GM21825 (cell line): ENCODE results near the gene NPIPB4.
A peak's percentile ranks its signal among the peaks of the same experiment; 100 is the strongest.
"Not testable (repeated sequence)": the region's sequence is repeated elsewhere in the genome, so short reads cannot be mapped to it uniquely, and the experiment has no call there.

ENCODE experiments used
- ATAC-seq: cut with Tn5 transposase; IDR thresholded peaks from one replicate; pipeline ENCODE4 v1.9.1; 2021; ENCODE audit warnings: mild to moderate bottlenecking, moderate library complexity; ENCODE audit not compliant: unreplicated experiment

NPIPB4 gene

DNA sequence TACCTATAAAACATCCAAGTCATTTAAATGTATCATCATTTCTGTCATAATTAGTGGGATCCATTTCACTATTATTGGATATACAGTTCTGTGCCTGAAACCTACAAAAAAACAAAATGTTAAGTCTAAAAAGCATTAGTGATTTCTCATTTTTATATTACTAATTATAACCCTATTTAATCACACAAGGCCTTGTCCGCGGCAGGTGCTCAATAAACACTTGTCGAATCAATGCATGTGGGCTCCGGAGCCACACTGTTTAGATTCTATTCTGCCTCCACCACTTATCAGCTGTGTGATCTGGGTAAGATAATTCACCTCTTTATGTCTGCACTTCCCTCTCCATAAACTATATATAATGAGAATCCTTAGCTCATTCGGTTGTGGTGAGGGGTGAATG lies at the start of gene NPIPB4:
TSS of gene NPIPB4 (minus strand) at position 101 of the 400 bp plus-strand sequence. CDS start 378 bp downstream, outside the sequence.
- not testable (repeated sequence) for ATAC-seq

- ATAC-seq: not testable (repeated sequence)
Measured at GRCh38 chr16:21898998-21899397, 41.4 kb upstream of the NPIPB4 start.

GRCh38 chr16:21881988-21882387 lies 24.4 kb upstream of the NPIPB4 start:
- not testable (repeated sequence) for ATAC-seq

DNA sequence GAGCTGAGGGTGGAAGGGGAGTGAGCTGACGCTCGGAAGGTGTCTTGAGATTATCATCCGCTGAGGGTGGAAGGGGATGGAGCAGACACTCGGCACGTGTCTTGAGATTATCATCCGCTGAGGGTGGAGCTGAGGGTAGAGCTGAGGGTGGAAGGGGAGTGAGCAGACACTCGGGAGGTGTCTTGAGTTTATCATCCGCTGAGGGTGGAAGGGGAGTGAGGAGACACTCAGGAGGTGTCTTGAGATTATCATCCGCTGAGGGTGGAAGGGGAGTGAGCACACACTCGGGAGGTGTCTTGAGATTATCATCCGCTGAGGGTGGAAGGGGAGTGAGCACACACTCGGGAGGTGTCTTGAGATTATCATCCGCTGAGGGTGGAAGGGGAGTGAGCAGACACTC lies 20.4 kb downstream of the NPIPB4 start:
- not testable (repeated sequence) for ATAC-seq

DNA sequence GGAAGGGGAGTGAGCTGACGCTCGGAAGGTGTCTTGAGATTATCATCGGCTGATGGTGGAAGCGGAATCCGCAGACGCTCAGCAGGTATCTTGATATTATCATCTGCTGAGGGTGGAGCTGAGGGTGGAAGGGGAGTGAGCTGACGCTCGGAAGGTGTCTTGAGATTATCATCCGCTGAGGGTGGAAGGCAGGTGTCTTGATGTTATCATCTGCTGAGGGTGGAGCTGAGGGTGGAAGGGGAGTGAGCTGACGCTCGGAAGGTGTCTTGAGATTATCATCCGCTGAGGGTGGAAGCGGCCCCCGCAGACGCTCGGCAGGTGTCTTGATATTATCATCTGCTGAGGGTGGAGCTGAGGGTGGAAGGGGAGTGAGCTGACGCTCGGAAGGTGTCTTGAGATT lies 21.2 kb downstream of the NPIPB4 start:
- ATAC-seq: not testable (repeated sequence)

GRCh38 chr16:21835747-21836146 lies 21.8 kb downstream of the NPIPB4 start:
- ATAC-seq: not testable (repeated sequence)

- ATAC-seq: not testable (repeated sequence)
Measured at GRCh38 chr16:21834211-21834610, 23.3 kb downstream of the NPIPB4 start.

DNA sequence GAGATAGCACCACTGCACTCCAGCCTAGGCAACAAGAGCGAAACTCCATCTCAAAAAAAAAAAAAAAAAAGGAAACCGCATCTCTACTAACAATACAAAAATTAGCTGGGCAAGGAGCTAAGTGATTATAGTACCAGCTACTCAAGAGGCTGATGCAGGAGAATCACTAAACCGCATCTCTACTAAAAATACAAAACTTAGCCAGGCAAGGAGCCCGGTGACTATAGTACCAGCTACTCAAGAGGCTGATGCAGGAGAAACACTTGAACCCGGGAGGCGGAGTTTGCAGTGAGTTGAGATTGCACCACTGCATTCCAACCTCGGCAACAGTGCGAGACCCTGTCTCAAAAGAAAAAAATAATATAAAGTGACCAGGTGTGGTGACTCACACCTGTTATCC lies 27.6 kb downstream of the NPIPB4 start:
- not testable (repeated sequence) for ATAC-seq

- ATAC-seq: not testable (repeated sequence)
Measured at GRCh38 chr16:21826067-21826706, 31.4 kb downstream of the NPIPB4 start.

- not testable (repeated sequence) for ATAC-seq
Measured at GRCh38 chr16:21825526-21825925, 32.0 kb downstream of the NPIPB4 start.

DNA sequence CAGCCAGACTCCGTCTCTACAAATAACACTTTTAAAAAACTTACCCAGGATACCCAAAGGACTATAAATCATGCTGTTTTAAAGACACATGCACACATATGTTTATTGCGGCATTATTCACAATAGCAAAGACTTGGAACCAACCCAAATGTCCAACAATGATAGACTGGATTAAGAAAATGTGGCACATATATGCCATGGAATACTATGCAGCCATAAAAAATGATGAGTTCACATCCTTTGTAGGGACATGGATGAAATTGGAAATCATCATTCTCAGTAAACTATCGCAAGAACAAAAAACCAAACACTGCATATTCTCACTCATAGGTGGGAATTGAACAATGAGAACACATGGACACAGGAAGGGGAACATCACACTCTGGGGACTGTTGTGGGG lies 34.3 kb downstream of the NPIPB4 start:
- not testable (repeated sequence) for ATAC-seq

- not testable (repeated sequence) for ATAC-seq
Measured at GRCh38 chr16:21820908-21821465, 36.6 kb downstream of the NPIPB4 start.

GRCh38 chr16:21820028-21820907 lies 37.3 kb downstream of the NPIPB4 start:
- peak; percentile 96 for ATAC-seq

- ATAC-seq: not testable (repeated sequence)
Measured at GRCh38 chr16:21819617-21820016, 37.9 kb downstream of the NPIPB4 start.

GRCh38 chr16:21817012-21817411 lies 40.5 kb downstream of the NPIPB4 start:
- ATAC-seq: not testable (repeated sequence)

DNA sequence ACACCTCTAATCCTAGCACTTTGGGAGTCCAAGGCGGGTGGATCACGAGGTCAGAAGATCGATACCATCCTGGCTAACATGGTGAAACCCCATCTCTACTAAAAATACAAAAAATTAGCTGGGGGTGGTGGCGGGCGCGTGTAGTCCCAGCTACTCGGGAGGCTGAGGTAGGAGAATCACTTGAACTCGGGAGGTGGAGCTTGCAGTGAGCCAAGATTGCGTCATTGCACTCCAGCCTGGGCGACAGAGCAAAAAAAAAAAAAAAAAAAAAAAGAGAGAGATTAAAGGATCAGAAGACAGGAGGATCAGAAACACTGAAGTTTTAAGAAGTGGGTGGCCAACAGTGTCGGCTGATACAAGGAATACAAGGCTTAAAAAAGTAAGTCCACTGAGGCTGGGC lies 41.9 kb downstream of the NPIPB4 start:
- not testable (repeated sequence) for ATAC-seq

GRCh38 chr16:21802375-21802663 lies 55.2 kb downstream of the NPIPB4 start:
- ATAC-seq: not testable (repeated sequence)

- ATAC-seq: not testable (repeated sequence)
Measured at GRCh38 chr16:21801538-21802374, 55.8 kb downstream of the NPIPB4 start.

DNA sequence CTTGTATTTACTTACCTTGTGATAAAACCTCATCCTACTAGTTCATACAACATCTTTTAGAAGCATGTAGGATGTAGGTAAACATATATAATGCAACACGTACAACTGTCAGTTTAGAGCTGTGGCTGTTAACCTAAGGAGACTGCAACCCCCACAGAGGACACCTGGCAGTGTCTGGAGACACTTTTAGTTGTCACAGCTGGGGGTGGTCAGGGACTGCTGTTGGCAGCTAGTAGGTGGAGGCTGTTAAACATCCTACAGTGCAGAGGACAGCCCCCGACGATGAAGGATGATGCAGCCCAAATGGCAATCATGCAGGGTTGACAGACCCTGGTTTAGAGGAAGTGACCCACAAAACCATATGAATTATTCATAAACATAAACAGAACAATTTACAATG lies 59.0 kb downstream of the NPIPB4 start:
- not testable (repeated sequence) for ATAC-seq

DNA sequence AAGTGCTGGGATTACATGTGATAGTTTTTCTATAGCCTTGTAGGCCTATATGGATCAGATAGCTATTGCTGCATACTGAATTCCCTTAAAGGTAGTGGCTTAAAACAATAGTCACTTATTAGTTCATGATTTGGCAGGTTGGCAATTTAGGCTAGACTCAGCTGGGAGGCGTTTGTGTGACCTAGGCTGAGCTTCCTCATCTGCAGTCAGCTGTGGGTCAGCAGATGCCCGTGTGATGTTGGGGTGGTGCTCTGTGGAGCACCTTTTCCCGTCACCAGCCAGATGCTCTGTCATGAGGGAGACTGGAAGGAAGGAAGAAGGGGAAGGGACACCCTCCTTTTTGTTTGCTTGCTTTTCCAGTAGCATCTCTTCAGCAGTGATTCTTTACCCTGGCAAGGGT lies 64.2 kb downstream of the NPIPB4 start:
- ATAC-seq: not testable (repeated sequence)

GRCh38 chr16:21790506-21790905 lies 67.0 kb downstream of the NPIPB4 start:
- ATAC-seq: peak; percentile 49
